Muscle layer of colon (tissue), 2 donors: ENCODE measurements around the gene SPRR2D.
"Not testable (repeated sequence)": the region's sequence is repeated elsewhere in the genome, so short reads cannot be mapped to it uniquely, and the experiment has no call there.

Experiments
- H3K27ac ChIP-seq: one replicate; pipeline ENCODE4 v1.7.0; 2013; ENCODE audit warnings: low read depth, mild to moderate bottlenecking, low read length, moderate library complexity
- H3K27me3 ChIP-seq, 2 donors: one replicate each; pipeline ENCODE4 v1.7.0; 2013; ENCODE audit warnings: low read length in 2 of 2, mild to moderate bottlenecking in 2 of 2; ENCODE audit not compliant: insufficient read depth in 2 of 2, control insufficient read depth in 1 of 2
- H3K36me3 ChIP-seq: one replicate; pipeline ENCODE4 v1.7.0; 2013; ENCODE audit warnings: mild to moderate bottlenecking, low read length; ENCODE audit not compliant: insufficient read depth
- H3K4me1 ChIP-seq: one replicate; pipeline ENCODE4 v1.7.0; 2013; ENCODE audit warnings: mild to moderate bottlenecking, low read length; ENCODE audit not compliant: insufficient read depth
- H3K4me3 ChIP-seq, 2 donors: one replicate each; pipeline ENCODE4 v1.7.0; 2013; ENCODE audit warnings: low read length in 2 of 2, low read depth in 1 of 2, mild to moderate bottlenecking in 1 of 2, moderate library complexity in 1 of 2
- H3K9ac ChIP-seq: one replicate; pipeline ENCODE4 v1.7.0; 2013; ENCODE audit warnings: low read length
- H3K9me3 ChIP-seq: one replicate; pipeline ENCODE4 v1.7.0; 2013; ENCODE audit warnings: mild to moderate bottlenecking, low read length
- donor health status: abdominal sarcoma.
- donor health status: Adenocarcinoma of cecum.

Gene SPRR2D

DNA sequence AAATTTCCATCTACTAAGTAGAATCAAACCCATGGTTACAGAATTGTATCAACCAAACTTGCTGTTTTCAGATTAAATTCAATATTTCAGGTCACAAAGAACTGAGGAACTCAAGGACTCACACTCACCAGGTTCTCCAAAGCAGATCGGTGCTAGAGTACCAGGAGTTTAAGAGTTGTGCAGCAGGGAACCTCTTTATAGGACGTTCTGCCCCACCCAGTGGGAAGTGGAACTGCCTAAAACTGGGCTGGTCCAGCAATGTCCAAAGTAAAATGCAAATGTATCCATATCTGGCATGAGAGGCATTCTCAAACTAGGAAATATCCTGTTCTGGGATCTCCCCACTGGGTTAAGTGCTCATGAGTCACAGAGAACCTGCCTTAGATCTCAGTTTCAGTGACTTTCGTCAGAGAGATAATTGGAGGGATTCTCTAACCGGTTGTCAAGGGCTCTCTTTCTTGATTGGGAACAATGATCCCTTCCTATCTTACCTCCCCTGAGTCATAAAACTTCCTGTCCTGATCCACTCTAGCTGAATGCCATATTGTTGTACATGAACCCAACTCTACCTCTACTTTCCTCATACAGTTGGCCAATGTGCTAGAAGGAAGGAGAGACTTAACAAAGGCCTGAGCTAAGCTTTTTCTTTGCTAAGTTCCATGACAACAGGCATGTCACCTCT, at the start of gene SPRR2D:
Gene SPRR2D, minus strand, starts transcription at position 171 of the 682 bp plus-strand sequence. CDS start 774 bp downstream, outside the sequence.
- Histone ChIP-seq H3K4me1 (no peaks in the 10 kb centered on the region), H3K9me3 (no peaks in the 10 kb centered on the region), H3K9ac (no peak within 1 kb of the TSS), H3K36me3 (no peaks in the 10 kb centered on the region), H3K4me3 (no peak within 1 kb of the TSS), H3K27ac (no peak within 1 kb of the TSS), H3K27me3 (no peaks in the 10 kb centered on the region)

DNA sequence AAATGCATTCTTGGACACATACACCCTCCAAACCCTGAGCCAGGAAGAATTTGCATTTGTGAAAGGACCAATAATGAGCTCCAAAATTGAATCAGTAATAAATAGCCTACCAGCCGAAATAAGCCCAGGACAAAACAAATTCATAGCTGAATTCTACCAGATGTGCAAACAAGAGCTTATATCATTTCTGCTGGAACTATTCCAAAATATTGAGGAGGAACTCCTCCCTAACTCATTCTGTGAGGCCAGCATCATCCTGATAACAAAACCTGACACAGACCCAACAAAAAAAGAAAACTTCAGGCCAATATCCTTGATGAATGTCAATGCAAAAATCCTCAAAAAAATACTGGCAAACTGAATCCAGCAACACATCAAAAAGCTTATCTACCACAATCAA, 46.7 kb upstream of the SPRR2D start:
- Histone ChIP-seq H3K36me3 (no peaks in the 10 kb centered on the region), H3K27me3 (no peaks in the 10 kb centered on the region), H3K4me1 (no peaks in the 10 kb centered on the region), H3K9ac (no peak overlapping the region), H3K9me3 (no peaks in the 10 kb centered on the region), H3K27ac (no peak overlapping the region), H3K4me3 (no peak overlapping the region)

DNA sequence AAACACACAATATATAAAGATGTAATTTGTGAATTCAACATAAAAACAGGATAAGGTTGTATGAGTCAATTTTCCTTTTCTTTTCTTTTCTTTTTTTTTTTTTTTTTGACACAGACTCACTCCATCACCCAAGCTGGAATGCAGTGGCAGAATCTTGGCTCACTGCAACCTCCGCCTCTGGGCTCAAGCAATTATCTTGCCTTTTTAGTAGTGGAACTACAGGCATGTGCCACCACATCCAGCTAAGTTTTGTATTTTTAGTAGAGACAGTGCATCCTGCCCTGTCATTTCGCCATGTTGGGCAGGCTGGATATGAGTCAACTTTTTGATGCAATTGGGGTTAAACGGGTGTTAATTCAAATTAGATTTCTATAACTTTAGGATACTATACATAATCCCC, 40.8 kb upstream of the SPRR2D start:
- Histone ChIP-seq H3K9me3 (no peaks in the 10 kb centered on the region), H3K27ac (no peak overlapping the region)

DNA sequence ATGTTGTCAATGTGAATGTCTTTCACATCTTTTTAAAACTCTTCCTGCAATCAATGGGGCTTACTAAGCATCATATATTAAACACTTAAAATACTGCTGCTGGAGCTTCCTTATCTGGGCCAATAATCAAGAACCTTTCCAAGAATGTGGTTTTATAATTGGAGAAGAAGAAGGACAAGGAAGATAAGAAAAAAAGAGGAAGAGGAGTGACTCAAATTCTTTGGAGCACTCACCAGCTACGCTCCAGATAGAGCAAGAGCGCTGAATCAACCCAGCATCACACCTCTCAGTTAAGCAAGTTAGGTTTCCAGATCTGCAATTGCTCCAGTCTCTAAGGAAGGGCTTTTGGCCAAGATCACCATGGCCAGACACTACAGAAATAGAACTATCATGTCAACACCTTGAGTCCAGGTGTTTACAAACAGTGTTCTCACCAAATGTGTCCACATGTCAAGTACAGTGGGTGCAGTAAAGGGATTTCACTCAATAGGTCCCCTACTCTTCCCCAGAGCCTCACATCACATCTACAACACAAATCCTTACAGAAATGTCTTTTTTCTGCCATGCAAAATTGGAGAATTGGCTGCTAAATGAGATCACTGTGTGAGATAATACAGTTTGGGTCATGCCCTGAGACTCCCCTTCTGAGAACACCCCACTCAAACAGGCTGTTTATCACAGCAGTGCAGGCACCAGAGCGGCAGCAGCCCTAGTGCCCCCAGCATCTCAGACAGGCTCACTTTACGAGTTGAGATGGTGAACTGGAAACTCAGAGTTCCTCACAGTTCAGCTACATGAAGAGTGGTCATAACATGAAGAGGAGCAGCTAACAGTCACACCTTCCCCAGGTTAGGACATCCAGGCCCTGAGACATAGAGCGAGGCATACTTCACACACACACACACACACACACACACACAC, 32.1 kb upstream of the SPRR2D start:
- Histone ChIP-seq H3K9ac (no peak overlapping the region), H3K27ac (no peak overlapping the region), H3K27me3 (no peaks in the 10 kb centered on the region), H3K4me1 (no peaks in the 10 kb centered on the region), H3K9me3 (no peaks in the 10 kb centered on the region), H3K36me3 (no peaks in the 10 kb centered on the region), H3K4me3 (no peak overlapping the region)

More for the DNA sequence above, 40.8 kb upstream of the SPRR2D start:
- Histone ChIP-seq H3K4me1 (no peaks in the 10 kb centered on the region), H3K4me3 (no peak overlapping the region), H3K9ac (no peak overlapping the region), H3K36me3 (no peaks in the 10 kb centered on the region), H3K27me3 (no peaks in the 10 kb centered on the region)

DNA sequence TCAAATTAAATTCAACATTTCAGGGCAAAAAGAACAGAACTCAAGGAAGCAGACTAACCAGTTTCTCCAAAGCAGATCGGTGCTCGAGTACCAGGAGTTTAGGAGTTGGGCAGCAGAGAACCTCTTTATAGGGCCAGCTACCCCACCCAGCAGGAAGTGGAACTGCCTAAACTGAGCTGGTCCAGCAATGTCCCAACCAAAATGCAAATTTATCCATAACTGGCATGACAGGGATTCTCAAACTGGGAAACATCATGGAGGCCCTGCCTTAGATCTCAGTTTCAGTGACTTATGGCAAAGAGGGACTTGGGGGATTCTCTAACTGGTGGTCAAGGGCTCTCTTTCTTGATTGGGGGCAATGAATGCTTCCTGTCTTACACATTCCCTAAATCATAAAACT, 30.6 kb upstream of the SPRR2D start, which contains the start of gene SPRR2B:
Gene SPRR2B, minus strand, starts transcription at position 101 of the 400 bp plus-strand sequence. CDS start 772 bp downstream, outside the sequence.
- Histone ChIP-seq H3K27ac (no peak within 1 kb of the TSS), H3K9ac (no peak within 1 kb of the TSS), H3K9me3 (no peaks in the 10 kb centered on the region), H3K4me3 (no peak within 1 kb of the TSS), H3K27me3 (no peaks in the 10 kb centered on the region), H3K4me1 (no peaks in the 10 kb centered on the region), H3K36me3 (no peaks in the 10 kb centered on the region)

DNA sequence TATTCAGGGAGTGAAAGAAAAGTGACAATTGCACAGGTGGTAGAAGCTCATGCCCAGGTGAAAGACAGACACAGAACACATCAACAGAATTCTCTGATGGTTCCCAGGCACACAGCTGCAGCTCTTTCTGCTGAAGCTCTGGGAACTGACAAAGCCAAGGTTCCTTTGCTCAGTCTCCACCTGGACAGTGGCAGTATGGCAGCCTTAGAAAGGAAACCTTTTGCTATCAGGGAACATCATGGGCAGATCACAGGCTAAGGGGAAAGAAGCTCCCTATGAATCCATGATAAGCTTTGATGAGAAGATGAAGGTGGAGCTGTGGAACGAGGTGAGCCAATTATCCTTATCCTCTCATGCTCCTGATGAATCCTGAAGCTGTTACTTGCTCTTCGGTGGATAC, 29.3 kb upstream of the SPRR2D start:
- H3K27me3 ChIP-seq, result no peaks in the 10 kb centered on the region

DNA sequence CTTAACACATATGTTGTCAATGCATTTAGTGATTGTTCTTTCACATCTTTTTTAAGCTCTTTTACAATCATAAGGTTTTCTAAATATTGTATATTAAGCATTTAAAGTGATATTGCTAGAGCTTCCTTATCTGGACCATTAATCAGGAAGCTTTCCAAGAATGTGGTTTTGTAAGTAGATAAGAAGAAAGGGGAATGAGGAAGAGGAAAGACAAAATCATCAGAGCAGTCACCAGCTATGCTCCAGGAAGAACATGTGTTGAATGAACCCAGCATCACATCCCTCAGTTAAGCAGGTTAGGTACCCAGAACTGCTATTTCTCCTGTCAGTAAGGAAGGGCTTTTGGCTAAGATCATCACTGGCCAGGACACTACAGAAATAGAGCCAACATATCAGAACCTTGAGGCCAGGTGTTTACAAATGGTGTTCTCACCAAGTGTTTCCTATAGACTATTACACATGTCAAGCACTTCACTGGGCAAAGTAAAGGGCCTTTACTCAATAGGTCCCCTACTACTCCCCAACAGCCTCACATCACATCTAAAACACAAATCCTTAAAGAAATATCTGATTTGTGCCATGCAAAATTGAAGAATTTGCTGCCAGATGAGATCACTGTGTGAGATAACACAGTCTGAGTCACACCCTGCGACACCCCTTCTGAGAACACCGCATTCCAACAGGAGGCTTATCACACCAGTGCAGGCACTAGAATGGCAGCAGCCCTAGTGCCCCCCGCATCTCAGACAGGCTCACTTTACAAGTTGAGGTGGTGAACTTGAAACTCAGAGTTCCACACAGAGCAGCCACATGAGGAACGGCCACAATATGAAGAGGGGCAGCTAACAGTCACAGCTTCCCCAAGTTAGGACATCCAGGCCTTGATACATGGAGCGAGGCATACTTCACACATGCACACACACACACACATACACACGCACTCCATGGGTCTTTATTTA, 18.2 kb upstream of the SPRR2D start:
- H3K27me3 ChIP-seq, result no peaks in the 10 kb centered on the region
- no peak overlapping the region for H3K9ac ChIP-seq
- no peaks in the 10 kb centered on the region for H3K4me1 ChIP-seq
- no peak overlapping the region for H3K27ac ChIP-seq
- H3K4me3 ChIP-seq, result no peak overlapping the region
- H3K9me3 ChIP-seq, result no peaks in the 10 kb centered on the region
- no peaks in the 10 kb centered on the region for H3K36me3 ChIP-seq

More for the DNA sequence above, 29.3 kb upstream of the SPRR2D start:
- Histone ChIP-seq H3K36me3 (no peaks in the 10 kb centered on the region), H3K27ac (no peak overlapping the region), H3K4me3 (no peak overlapping the region), H3K9me3 (no peaks in the 10 kb centered on the region), H3K9ac (no peak overlapping the region), H3K4me1 (no peaks in the 10 kb centered on the region)

DNA sequence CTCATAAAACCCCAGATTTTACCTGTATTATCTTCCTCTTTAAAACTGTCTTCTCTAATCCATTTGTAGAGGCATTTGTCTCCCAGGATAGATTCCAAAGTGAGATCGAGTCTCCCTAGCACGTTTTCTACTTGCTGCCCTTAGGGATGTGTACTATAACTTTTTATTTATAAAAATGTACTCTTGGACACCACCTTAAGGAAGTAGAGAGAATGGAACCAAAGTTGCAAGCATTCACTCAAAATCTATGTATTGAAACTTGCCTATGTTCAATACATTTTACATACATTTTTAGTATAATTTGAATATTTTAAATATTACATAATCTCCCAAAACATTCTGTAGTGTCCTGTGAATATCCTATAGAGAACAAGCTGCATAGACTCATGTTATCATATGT, 17.2 kb upstream of the SPRR2D start:
- H3K4me1 ChIP-seq, result no peaks in the 10 kb centered on the region
- no peak overlapping the region for H3K9ac ChIP-seq
- no peaks in the 10 kb centered on the region for H3K27me3 ChIP-seq
- no peaks in the 10 kb centered on the region for H3K36me3 ChIP-seq
- H3K27ac ChIP-seq, result no peak overlapping the region
- H3K9me3 ChIP-seq, result no peaks in the 10 kb centered on the region
- no peak overlapping the region for H3K4me3 ChIP-seq

DNA sequence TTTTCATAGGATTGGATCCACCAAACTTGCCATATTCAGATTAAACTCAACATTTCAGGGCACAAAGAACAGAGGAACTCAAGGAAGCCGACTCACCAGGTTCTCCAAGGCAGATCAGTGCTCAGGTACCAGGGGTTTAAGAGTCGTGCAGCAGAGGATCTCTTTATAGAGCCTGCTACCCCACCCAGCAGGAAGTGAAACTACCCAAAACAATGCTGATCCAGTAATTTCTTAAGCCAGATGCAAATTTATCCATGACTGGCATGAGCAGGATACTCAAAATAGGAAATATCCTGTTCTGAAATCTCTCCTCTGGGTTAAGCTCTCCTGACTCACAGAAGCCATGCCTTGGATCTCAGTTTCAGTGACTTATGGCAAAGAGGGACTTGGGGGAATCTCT, 16.5 kb upstream of the SPRR2D start, which contains the start of gene SPRR2A:
Gene SPRR2A, minus strand, starts transcription at position 138 of the 400 bp plus-strand sequence. CDS start 777 bp downstream, outside the sequence.
- no peak within 1 kb of the TSS for H3K27ac ChIP-seq
- H3K4me1 ChIP-seq, result no peaks in the 10 kb centered on the region
- no peaks in the 10 kb centered on the region for H3K9me3 ChIP-seq
- no peaks in the 10 kb centered on the region for H3K36me3 ChIP-seq
- H3K27me3 ChIP-seq, result no peaks in the 10 kb centered on the region
- H3K4me3 ChIP-seq, result no peak within 1 kb of the TSS
- no peak within 1 kb of the TSS for H3K9ac ChIP-seq

DNA sequence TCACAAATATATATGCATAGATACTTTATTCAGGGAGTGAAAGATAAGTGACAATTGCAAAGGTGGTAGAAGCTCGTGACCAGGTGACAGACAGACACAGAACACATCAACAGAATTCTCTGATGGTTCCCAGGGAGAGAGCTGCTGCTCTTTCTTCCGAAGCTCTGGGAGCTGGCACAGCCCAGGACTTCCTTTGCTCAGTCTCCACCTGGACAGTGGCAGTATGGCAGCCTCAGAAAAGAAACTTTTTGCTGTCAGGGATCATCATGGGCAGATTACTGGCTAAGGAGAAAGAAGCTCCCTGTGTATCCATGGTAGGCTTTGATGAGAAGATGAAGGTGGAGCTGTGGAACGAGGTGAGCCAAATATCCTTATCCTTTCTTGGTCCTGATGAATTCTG, 15.2 kb upstream of the SPRR2D start:
- H3K9me3 ChIP-seq, H3K4me3 ChIP-seq, H3K36me3 ChIP-seq, H3K27me3 ChIP-seq, H3K4me1 ChIP-seq, H3K9ac ChIP-seq, H3K27ac ChIP-seq: not testable (repeated sequence)

DNA sequence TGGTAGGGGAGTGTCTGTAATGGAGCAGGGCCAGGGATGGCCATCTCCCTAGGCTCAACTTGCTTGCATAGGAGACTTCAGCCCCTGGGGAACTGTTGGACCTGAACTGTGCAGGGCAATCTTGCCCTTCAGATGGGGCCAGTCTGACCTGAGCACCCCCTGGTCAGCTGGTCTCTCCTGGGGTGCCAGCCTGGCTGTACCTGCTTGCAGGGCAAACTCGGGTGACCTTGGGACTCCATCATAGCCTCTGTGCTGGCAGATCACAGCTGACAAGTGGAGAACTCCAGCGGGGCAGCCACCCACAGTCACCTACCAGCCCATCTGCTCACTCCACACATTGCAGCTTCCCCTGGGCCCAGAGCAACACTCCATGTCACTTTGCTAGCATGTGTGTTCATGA, 8.3 kb upstream of the SPRR2D start:
- no peak overlapping the region for H3K9ac ChIP-seq
- H3K27me3 ChIP-seq, result no peaks in the 10 kb centered on the region
- no peak overlapping the region for H3K27ac ChIP-seq
- H3K9me3 ChIP-seq, result no peaks in the 10 kb centered on the region
- no peak overlapping the region for H3K4me3 ChIP-seq
- H3K36me3 ChIP-seq, result no peaks in the 10 kb centered on the region
- H3K4me1 ChIP-seq, result no peaks in the 10 kb centered on the region
